Lung (tissue), 12 donors: ENCODE results near the gene GPS2. TPM values are rescaled to one million over a fixed set of nuclear protein-coding genes. Genes with fewer than 3 reads are reported as not detected.

Experiments
- ATAC-seq: fragments of 200-7000 bp; cut with Tn5 transposase; one replicate; pipeline ENCODE4 v1.9.1; 2020; ENCODE audit warnings: moderate number of reproducible peaks; ENCODE audit not compliant: insufficient read depth, low FRiP score
- DNase-seq, 3 donors: peaks; one replicate each; pipeline ENCODE4 v3.0.0-alpha.2; 2013 to 2017
- H3K27ac ChIP-seq, 2 donors: one replicate each; pipeline ENCODE4 v1.5.1; 2013; ENCODE audit warnings: mild to moderate bottlenecking in 2 of 2, moderate library complexity in 2 of 2, control low read depth in 1 of 2, inconsistent platforms in 1 of 2, low read depth in 1 of 2, low read length in 1 of 2
- H3K27me3 ChIP-seq, 3 donors: one replicate each; pipeline ENCODE4 v1.5.1; 2013; ENCODE audit warnings: low read length in 2 of 3; ENCODE audit not compliant: control insufficient read depth in 3 of 3, insufficient read depth in 3 of 3
- H3K36me3 ChIP-seq, 4 donors: one replicate each; pipeline ENCODE4 v1.5.1; 2013; ENCODE audit warnings: low read length in 4 of 4, mild to moderate bottlenecking in 1 of 4, moderate library complexity in 1 of 4; ENCODE audit not compliant: control insufficient read depth in 4 of 4, insufficient read depth in 4 of 4
- H3K4me1 ChIP-seq, 5 donors: one replicate each; pipeline ENCODE4 v1.5.1; 2013; ENCODE audit warnings: low read length in 5 of 5, mild to moderate bottlenecking in 2 of 5, moderate library complexity in 1 of 5; ENCODE audit not compliant: control insufficient read depth in 5 of 5, insufficient read depth in 5 of 5
- H3K4me3 ChIP-seq: one replicate; pipeline ENCODE4 v1.5.1; 2013; ENCODE audit warnings: mild to moderate bottlenecking, control low read depth, moderate library complexity
- H3K9ac ChIP-seq, 2 donors: one replicate each; pipeline ENCODE4 v1.5.1; 2013; ENCODE audit warnings: low read length in 2 of 2, control low read depth in 1 of 2; ENCODE audit not compliant: insufficient read depth in 1 of 2
- H3K9me3 ChIP-seq, 4 donors: one replicate each; pipeline ENCODE4 v1.5.1; 2013; ENCODE audit warnings: low read length in 3 of 4, mild to moderate bottlenecking in 1 of 4, moderate library complexity in 1 of 4; ENCODE audit not compliant: control insufficient read depth in 4 of 4, insufficient read depth in 3 of 4
- WGBS, 2 donors: extraction: QIAGEN DNeasy Blood & Tissue Kit; methylation state at CpG; one replicate each; pipeline ENCODE4 v1.1.7; 2013; 5-methylcytosine and 5-hydroxymethylcytosine counted together
- polyA plus RNA-seq, 2 donors: library from polyadenylated mRNA; stranded (reverse); fragments of 200-250 nt; gene quantifications; one replicate each; pipeline ENCODE4 v1.2.1, GENCODE V29; 2013
- total RNA-seq, 2 donors: library from RNA; depleted of rRNA in 1 of 2; stranded (reverse); fragments of >200 nt in 1 of 2; gene quantifications; one replicate each; pipeline ENCODE4 v1.2.1, GENCODE V29; 2014 to 2021
- TF ChIP-seq, protein P1 (sequence below): IDR thresholded peaks from 2 replicates; pipeline ENCODE4 v1.5.1; 2012; ENCODE audit warnings: mild to moderate bottlenecking; ENCODE audit errors: control extremely low read depth, extremely low read depth
- donor health status: control.
- donor health status: control.
- donor health status: Bipolar disorder and iron deficiency.
- donor health status: healthy.
- donor health status: DM: yes; HTN: yes; CAD: no.

The GPS2 gene
- total and polyA plus RNA-seq, 4 donors = 23.8 to 71.6 (median 62.8) TPM

DNA sequence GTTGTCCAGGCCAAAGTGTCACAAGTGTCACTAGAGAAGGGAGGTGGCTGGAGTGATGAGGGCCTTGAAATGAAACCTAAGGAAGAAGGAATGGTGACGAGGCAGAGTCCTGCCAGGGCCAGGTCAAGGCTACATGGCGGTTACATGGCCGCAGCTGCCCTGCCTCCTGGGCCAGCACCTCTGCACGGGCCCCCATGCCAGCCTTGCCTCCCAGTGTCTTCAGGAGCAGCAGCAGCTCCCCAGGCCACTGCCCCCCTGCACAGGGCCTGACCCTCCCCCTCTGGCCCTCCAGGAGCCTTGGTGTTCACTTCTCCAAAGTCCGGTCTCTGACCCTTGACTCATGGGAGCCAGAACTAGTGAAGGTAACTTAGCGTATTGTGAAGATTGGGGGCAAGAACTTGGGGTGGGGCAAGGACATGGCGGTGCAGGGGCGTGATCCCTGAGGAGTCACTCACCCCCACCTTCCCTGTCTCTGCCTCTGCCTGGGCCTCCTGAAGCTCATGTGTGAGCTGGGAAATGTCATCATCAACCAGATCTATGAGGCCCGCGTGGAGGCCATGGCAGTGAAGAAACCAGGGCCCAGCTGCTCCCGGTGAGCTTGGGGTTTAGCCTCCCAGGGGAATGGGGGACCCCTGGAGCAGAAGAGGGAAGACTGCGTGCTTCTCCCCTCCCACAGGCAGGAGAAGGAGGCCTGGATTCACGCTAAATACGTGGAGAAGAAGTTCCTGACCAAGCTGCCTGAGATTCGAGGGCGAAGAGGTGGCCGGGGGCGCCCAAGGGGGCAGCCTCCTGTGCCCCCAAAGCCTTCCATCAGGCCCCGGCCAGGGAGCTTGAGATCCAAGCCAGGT lies 32.7 kb upstream of the GPS2 start:
- Histone ChIP-seq H3K4me3 (no peak overlapping the region), H3K4me1 (peaks cover 0 to 23% (median 7%) of the 10 kb centered on the region in 5 donors), H3K9me3 (no peaks in the 10 kb centered on the region), H3K27me3 (no peaks in the 10 kb centered on the region), H3K36me3 (no peaks in the 10 kb centered on the region), H3K9ac (no peak overlapping the region), H3K27ac (no peak overlapping the region)
- ATAC-seq = no peak
- TF ChIP-seq, protein P1, sequence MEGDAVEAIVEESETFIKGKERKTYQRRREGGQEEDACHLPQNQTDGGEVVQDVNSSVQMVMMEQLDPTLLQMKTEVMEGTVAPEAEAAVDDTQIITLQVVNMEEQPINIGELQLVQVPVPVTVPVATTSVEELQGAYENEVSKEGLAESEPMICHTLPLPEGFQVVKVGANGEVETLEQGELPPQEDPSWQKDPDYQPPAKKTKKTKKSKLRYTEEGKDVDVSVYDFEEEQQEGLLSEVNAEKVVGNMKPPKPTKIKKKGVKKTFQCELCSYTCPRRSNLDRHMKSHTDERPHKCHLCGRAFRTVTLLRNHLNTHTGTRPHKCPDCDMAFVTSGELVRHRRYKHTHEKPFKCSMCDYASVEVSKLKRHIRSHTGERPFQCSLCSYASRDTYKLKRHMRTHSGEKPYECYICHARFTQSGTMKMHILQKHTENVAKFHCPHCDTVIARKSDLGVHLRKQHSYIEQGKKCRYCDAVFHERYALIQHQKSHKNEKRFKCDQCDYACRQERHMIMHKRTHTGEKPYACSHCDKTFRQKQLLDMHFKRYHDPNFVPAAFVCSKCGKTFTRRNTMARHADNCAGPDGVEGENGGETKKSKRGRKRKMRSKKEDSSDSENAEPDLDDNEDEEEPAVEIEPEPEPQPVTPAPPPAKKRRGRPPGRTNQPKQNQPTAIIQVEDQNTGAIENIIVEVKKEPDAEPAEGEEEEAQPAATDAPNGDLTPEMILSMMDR = no peak
- no peak for DNase-seq
- WGBS, 2 donors = 76 to 77% methylated on average over 19 of the region's 19 CpGs

DNA sequence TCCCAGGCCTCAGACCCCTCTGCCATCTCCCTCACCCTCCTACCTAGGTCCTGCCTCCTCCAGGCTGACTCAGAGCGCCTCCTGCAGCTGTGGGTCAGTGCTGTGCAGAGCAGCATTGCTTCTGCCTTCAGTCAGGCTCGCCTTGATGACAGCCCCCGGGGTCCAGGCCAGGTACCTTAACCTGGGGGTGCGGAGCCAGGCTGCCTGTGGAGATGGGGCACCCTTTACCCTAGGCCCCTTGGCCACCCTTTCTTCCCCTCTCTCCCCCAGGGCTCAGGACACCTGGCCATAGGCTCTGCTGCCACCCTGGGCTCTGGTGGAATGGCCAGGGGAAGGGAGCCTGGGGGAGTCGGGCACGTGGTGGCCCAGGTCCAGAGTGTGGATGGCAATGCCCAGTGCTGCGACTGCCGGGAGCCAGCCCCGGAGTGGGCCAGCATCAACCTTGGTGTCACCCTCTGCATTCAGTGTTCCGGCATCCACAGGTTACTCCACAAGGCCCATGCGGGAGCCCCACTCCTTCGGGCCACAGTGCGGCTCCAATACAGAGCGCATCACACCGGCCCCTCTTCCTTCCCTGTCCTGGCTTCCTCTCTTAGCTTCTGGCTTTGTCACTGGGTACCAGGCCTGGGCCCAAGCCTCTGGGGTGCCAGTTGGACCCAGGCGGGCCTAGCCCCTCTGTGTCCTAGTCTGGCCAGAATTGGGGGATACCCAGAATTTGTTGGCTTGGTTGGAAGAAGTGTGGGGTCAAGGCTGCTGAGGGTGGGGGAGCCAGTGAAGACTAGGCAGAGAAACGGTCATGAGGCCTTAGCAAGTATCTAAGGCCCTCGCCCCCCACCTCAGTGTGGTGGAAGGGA lies 31.8 kb upstream of the GPS2 start:
- no peak overlapping the region for H3K27ac ChIP-seq
- ATAC-seq (no peak), DNase-seq (no peak)
- TF ChIP-seq, protein P1 = no peak
- 78 to 90% methylated on average over 18 of the region's 18 CpGs for WGBS, 2 donors
- peaks cover 0 to 17% (median 4%) of the 10 kb centered on the region in 5 donors for H3K4me1 ChIP-seq
- no peak overlapping the region for H3K4me3 ChIP-seq
- no peaks in the 10 kb centered on the region for H3K9me3 ChIP-seq
- H3K36me3 ChIP-seq = no peaks in the 10 kb centered on the region
- no peak overlapping the region for H3K9ac ChIP-seq
- no peaks in the 10 kb centered on the region for H3K27me3 ChIP-seq

GRCh38 chr17:7343250-7343649 lies 28.1 kb upstream of the GPS2 start:
- DNase-seq (no peak), ATAC-seq (no peak)
- TF ChIP-seq, protein P1 = no peak
- Histone ChIP-seq H3K27me3 (no peaks in the 10 kb centered on the region), H3K9ac (no peak overlapping the region), H3K9me3 (no peaks in the 10 kb centered on the region), H3K4me1 (no peaks in the 10 kb centered on the region), H3K36me3 (no peaks in the 10 kb centered on the region), H3K27ac (no peak overlapping the region), H3K4me3 (no peak overlapping the region)
- WGBS, 2 donors = 76 to 86% methylated on average over 15 of the region's 15 CpGs
